Adrenal gland (tissue), 12 donors: ENCODE data around the gene WEE1. TPM values are rescaled to one million over a fixed set of nuclear protein-coding genes. Genes with fewer than 3 reads are reported as not detected.

ENCODE experiments used
- DNase-seq, 7 donors: peaks; one replicate each; pipeline ENCODE4 v3.0.0-alpha.2; 2019 to 2020
- H3K27ac ChIP-seq, 5 donors: fragments of 200-600 bp; sonication (generic) in 4 of 5; 1 replicate in 3 of 5; 2 replicates in 2 of 5; pipeline versions ENCODE4 v1.5.1 to v1.8.0; 2016 to 2020; ENCODE audit warnings: mild to moderate bottlenecking in 1 of 5
- H3K27me3 ChIP-seq: fragments of 200-600 bp; 2 replicates; pipeline ENCODE4 v1.8.0; 2021
- H3K36me3 ChIP-seq, 2 donors: fragments of 200-600 bp; replicated peaks in 1 of 2; 1 replicate in 1 of 2; 2 replicates in 1 of 2; pipeline versions ENCODE4 v1.5.1 to v1.8.0; 2018 to 2022
- H3K4me1 ChIP-seq, 2 donors: fragments of 200-600 bp; replicated peaks in 1 of 2; 1 replicate in 1 of 2; 2 replicates in 1 of 2; pipeline versions ENCODE4 v1.5.1 to v1.8.0; 2018 to 2021
- H3K4me3 ChIP-seq, 4 donors: fragments of 200-600 bp; sonication (generic) in 3 of 4; one replicate each; pipeline ENCODE4 v1.5.1; 2016 to 2018
- H3K9me3 ChIP-seq, 3 donors: fragments of 200-600 bp; sonication (generic) in 1 of 3; replicated peaks in 1 of 3; 1 replicate in 2 of 3; 2 replicates in 1 of 3; pipeline versions ENCODE4 v1.5.1 to v1.8.0; 2016 to 2021
- CTCF ChIP-seq, 6 experiments: fragments of 450-650 bp in 4 of 6; fragments of 200-600 bp in 2 of 6; sonication (generic) in 1 of 6; IDR thresholded peaks; 1 replicate in 5 of 6; 2 replicates in 1 of 6; pipeline versions ENCODE4 v1.5.1 to v1.8.0; 2016 to 2021; ENCODE audit warnings: antibody characterized with exemption in 6 of 6, mild to moderate bottlenecking in 2 of 6, moderate library complexity in 1 of 6
- POLR2A ChIP-seq, 2 donors: fragments of 450-650 bp; IDR thresholded peaks; one replicate each; pipeline ENCODE4 v1.6.1; 2017; ENCODE audit warnings: antibody characterized with exemption in 2 of 2, mild to moderate bottlenecking in 2 of 2, moderate library complexity in 1 of 2
- WGBS, 4 donors: extraction: QIAGEN DNeasy Blood & Tissue Kit in 2 of 4; methylation state at CpG; one replicate each; pipeline versions ENCODE4 v1.1.5 to v1.1.7; 2013 to 2017; 5-methylcytosine and 5-hydroxymethylcytosine counted together
- intact Hi-C, 2 donors: fragments of 100-400 bp; cut with DNase I; formaldehyde crosslinking; loops; one replicate each; pipeline versions ENCODE4 v1.14.1 to v1.15.0; 2022 to 2023
- polyA plus RNA-seq, 3 donors: library from polyadenylated mRNA; stranded (reverse); fragments of 200-250 nt in 2 of 3; fragments of 350-450 nt in 1 of 3; fragmentation: Illumina TruSeq in 1 of 3; extraction: RNeasy Lipid Tissue Mini Kit (QIAGEN cat#74804) in 1 of 3; gene quantifications; one replicate each; pipeline ENCODE4 v1.2.3, GENCODE V29; 2013 to 2014
- total RNA-seq, 9 donors: library from RNA; depleted of rRNA in 4 of 9; stranded (reverse); fragments of >200 nt in 4 of 9; fragments of 120-200 nt in 1 of 9; fragmentation: NEBNext Ultra II Directional in 1 of 9; extraction: Animal tissue kit (Norgen Biotek cat#: 25700) in 1 of 9; gene quantifications; one replicate each; pipeline versions ENCODE4 v1.1.0 to v1.2.4, GENCODE V29; 2013 to 2023
- donor health status: healthy with polysubstance abuse.
- donor health status: Bipolar disorder and iron deficiency.
- donor health status: DM: yes; HTN: yes; CAD: no.
- donor health status: DM: no; HTN: no; CAD: no.
- donor health status: DM: no; HTN: no; CAD: no.
- donor health status: DM: yes; HTN: yes; CAD: no.

Gene WEE1
- total and polyA plus RNA-seq, 12 donors: 3.3 to 33.8 (median 9.0) TPM

GRCh38 chr11:9565822-9566560, 7.5 kb upstream of the WEE1 start:
- no peak for TF ChIP-seq POLR2A (IDR thresholded peaks at IDR 0.05)
- TF ChIP-seq CTCF (IDR thresholded peaks at IDR 0.05): no peak
- WGBS, 4 donors: 16 to 22% (median 20%) methylated on average over 7 of the region's 7 CpGs
- peak; percentile 41 to 86 (median 62) for DNase-seq
- H3K27me3 ChIP-seq: no peaks in the 10 kb centered on the region
- peak overlapping the region in 4 of 5 donors; percentile 46 to 84 (median 73) for H3K27ac ChIP-seq
- H3K36me3 ChIP-seq: no peaks in the 10 kb centered on the region
- peaks cover 3 to 21% of the 10 kb centered on the region in 2 donors for H3K4me1 ChIP-seq
- intact Hi-C loops: no loop called here
- H3K9me3 ChIP-seq: no peaks in the 10 kb centered on the region
- no peak overlapping the region for H3K4me3 ChIP-seq

- H3K27me3 ChIP-seq: no peaks in the 10 kb centered on the region
- no peak for DNase-seq
- H3K27ac ChIP-seq: peak overlapping the region in 4 of 5 donors; percentile 46 to 84 (median 73)
- TF ChIP-seq POLR2A (IDR thresholded peaks at IDR 0.05): no peak
- TF ChIP-seq CTCF (IDR thresholded peaks at IDR 0.05): no peak
- no peaks in the 10 kb centered on the region for H3K36me3 ChIP-seq
- intact Hi-C loops: no loop called here
- 70 to 81% (median 79%) methylated on average over 3 of the region's 3 CpGs for WGBS, 4 donors
- H3K4me3 ChIP-seq: no peak overlapping the region
- H3K4me1 ChIP-seq: peaks cover 3 to 21% of the 10 kb centered on the region in 2 donors
- no peaks in the 10 kb centered on the region for H3K9me3 ChIP-seq
Measured at GRCh38 chr11:9566561-9567063, 6.9 kb upstream of the WEE1 start.

- H3K4me3 ChIP-seq: no peak overlapping the region
- no peaks in the 10 kb centered on the region for H3K36me3 ChIP-seq
- no peaks in the 10 kb centered on the region for H3K9me3 ChIP-seq
- 91 to 96% (median 95%) methylated on average over 5 of the region's 5 CpGs for WGBS, 4 donors
- no peaks in the 10 kb centered on the region for H3K27me3 ChIP-seq
- intact Hi-C loops: no loop called here
- no peak for TF ChIP-seq POLR2A (IDR thresholded peaks at IDR 0.05)
- peaks cover 3 to 21% of the 10 kb centered on the region in 2 donors for H3K4me1 ChIP-seq
- DNase-seq: no peak
- H3K27ac ChIP-seq: peak overlapping the region in 1 of 5 donors; percentile 84
Measured at GRCh38 chr11:9567401-9567800, 6.1 kb upstream of the WEE1 start.

- no peak overlapping the region for H3K4me3 ChIP-seq
- H3K4me1 ChIP-seq: peaks cover 3 to 21% of the 10 kb centered on the region in 2 donors
- H3K36me3 ChIP-seq: no peaks in the 10 kb centered on the region
- DNase-seq: no peak
- H3K27ac ChIP-seq: peak overlapping the region in 2 of 5 donors; percentile 3 to 61
- TF ChIP-seq CTCF (IDR thresholded peaks at IDR 0.05) (no peak), POLR2A (IDR thresholded peaks at IDR 0.05) (no peak)
- intact Hi-C loops: no loop called here
- H3K9me3 ChIP-seq: no peaks in the 10 kb centered on the region
- no peaks in the 10 kb centered on the region for H3K27me3 ChIP-seq
- WGBS, 4 donors: 75 to 81% (median 76%) methylated on average over 8 of the region's 8 CpGs
Measured at GRCh38 chr11:9568161-9568853, 5.2 kb upstream of the WEE1 start.
